Measurements from ENCODE around the gene DMTF1.
"Not testable (repeated sequence)": the region's sequence is repeated elsewhere in the genome, so short reads cannot be mapped to it uniquely, and the experiment has no call there.

The DMTF1 gene

GRCh38 chr7:87231711-87232110 is 79.5 kb downstream of the DMTF1 start:
- no peak for DNase-seq
- H3K9me3 Mint-ChIP-seq = no peaks in the 10 kb centered on the region
- H3K4me1 Mint-ChIP-seq = peaks cover under 1% of the 10 kb centered on the region
- H3K4me3 Mint-ChIP-seq = no peak overlapping the region
- CTCF ChIA-PET = interaction anchor here (1.1 kb wide), 1 partner anchor 305 kb away, joined by 3 read pairs; no protein-coding TSS in a partner anchor
- H3K27ac Mint-ChIP-seq = no peak overlapping the region
- peaks cover 21% of the 10 kb centered on the region for H3K27me3 Mint-ChIP-seq
- no peaks in the 10 kb centered on the region for H3K36me3 Mint-ChIP-seq

DNA sequence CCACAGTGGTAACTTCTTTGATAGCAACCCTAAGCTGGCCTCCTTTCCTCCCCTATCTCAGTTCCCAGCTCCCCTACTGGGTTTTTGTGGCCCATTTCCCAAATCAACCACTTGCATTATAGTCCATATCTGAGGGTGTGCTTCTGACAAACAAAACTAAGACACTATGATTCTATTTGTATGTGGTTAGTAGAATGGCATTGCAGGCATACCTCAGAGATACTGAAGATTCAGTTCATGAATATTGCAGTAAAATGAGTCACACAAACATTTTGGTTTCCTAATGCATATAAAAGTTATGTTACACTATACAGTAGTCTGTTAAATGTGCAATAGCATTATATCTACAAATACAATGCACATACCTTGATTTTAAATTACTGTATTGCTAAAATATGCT is 82.7 kb downstream of the DMTF1 start:
- Mint-ChIP-seq H3K27me3 (peaks cover 26% of the 10 kb centered on the region), H3K27ac (no peak overlapping the region), H3K4me3 (no peak overlapping the region), H3K4me1 (no peaks in the 10 kb centered on the region), H3K36me3 (no peaks in the 10 kb centered on the region), H3K9me3 (no peaks in the 10 kb centered on the region)
- no peak for DNase-seq
- CTCF ChIA-PET = interaction anchor here (0.7 to 0.9 kb wide), 3 partner anchors 12 to 308 kb away, joined by 3 read pairs; no protein-coding TSS in a partner anchor

DNA sequence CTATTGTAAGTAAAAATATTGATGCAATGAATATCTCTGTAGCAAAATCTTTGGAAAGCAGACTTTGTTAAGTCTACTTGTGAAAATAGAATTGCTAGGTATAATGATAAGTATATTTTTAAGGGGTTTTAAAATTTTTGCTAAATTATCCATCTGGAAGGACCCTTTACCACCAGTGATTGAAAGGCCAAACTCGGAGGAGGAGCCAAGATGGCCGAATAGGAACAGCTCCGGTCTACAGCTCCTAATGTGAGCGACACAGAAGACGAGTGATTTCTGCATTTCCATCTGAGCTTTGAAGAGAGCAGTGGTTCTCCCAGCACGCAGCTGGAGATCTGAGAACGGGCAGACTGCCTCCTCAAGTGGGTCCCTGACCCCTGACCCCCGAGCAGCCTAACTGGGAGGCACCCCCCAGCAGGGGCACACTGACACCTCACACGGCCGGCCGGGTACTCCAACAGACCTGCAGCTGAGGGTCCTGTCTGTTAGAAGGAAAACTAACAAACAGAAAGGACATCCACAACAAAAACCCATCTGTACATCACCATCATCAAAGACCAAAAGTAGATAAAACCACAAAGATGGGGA is 86.3 kb downstream of the DMTF1 start:
- DNase-seq, H3K4me1 Mint-ChIP-seq, H3K36me3 Mint-ChIP-seq, H3K9me3 Mint-ChIP-seq, H3K27ac Mint-ChIP-seq, H3K4me3 Mint-ChIP-seq, CTCF ChIA-PET: not testable (repeated sequence)
- peaks cover 16% of the 10 kb centered on the region for H3K27me3 Mint-ChIP-seq

DNA sequence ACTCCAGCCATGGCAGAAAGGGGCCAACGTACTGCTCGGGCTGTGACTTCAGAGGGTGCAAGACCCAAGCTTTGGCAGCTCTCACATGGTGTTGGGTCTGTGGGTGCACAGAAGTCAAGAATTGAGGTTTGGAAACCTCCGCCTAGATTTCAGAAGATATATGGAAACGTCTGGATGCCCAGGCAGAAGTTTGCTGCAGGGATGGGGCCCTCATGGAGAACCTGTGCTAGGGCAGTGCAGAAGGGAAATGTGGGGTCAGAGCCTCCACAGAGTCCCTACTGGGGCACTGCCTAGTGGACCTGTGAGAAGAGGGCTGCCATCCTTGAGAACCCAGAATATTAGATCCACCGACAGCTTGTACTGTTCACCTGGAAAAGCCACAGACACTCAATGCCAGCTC is 93.4 kb downstream of the DMTF1 start:
- H3K4me1 Mint-ChIP-seq, H3K36me3 Mint-ChIP-seq, CTCF ChIA-PET, H3K27ac Mint-ChIP-seq, DNase-seq, H3K4me3 Mint-ChIP-seq: not testable (repeated sequence)
- peaks cover 20% of the 10 kb centered on the region for H3K9me3 Mint-ChIP-seq
- H3K27me3 Mint-ChIP-seq = peaks cover 13% of the 10 kb centered on the region

Data from activated naive CD4-positive, alpha-beta T cell treated with anti-CD3 and anti-CD28 coated beads, Interleukin-2, amount 10 ng/mL, durations not matched to agents 7 days and 5 days (primary cell).